ENCODE data around the gene LTBP1. TPM values are rescaled to one million over a fixed set of nuclear protein-coding genes. Genes with fewer than 3 reads are reported as not detected.

Gene LTBP1
- total and polyA plus RNA-seq, 2 experiments from 2014 or later = 15.7 to 49.8 TPM

DNA sequence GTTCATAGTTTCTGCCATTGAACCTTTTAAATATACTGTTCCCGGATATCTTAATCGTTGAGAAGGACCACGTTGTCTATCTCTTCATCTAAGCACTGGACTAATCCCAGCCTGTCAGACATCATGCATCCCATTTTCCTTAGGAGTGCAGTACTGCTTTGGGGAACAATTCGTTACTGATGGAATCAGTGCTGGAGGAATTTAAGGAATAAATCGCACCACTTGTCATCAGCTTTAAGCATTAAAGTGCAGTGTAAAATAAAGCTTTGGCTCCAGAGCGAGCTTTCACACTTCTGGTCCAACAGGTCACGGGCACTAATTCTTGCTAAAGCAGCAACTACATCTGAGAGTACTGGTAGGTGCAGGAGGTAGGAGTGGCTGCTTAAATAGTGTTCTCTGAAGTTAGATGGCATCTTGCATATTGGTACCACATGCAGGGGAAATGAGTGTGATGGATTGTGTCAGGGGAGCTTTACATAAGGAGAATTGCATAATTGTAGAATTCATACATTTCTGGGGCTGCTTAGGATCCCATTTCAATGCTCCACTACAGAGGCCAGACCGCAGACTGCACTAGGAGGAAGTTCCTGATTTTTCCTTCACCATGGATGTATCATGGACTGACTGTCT, 424.0 kb downstream of the LTBP1 start (continued):
- TF ChIP-seq, protein P1, sequence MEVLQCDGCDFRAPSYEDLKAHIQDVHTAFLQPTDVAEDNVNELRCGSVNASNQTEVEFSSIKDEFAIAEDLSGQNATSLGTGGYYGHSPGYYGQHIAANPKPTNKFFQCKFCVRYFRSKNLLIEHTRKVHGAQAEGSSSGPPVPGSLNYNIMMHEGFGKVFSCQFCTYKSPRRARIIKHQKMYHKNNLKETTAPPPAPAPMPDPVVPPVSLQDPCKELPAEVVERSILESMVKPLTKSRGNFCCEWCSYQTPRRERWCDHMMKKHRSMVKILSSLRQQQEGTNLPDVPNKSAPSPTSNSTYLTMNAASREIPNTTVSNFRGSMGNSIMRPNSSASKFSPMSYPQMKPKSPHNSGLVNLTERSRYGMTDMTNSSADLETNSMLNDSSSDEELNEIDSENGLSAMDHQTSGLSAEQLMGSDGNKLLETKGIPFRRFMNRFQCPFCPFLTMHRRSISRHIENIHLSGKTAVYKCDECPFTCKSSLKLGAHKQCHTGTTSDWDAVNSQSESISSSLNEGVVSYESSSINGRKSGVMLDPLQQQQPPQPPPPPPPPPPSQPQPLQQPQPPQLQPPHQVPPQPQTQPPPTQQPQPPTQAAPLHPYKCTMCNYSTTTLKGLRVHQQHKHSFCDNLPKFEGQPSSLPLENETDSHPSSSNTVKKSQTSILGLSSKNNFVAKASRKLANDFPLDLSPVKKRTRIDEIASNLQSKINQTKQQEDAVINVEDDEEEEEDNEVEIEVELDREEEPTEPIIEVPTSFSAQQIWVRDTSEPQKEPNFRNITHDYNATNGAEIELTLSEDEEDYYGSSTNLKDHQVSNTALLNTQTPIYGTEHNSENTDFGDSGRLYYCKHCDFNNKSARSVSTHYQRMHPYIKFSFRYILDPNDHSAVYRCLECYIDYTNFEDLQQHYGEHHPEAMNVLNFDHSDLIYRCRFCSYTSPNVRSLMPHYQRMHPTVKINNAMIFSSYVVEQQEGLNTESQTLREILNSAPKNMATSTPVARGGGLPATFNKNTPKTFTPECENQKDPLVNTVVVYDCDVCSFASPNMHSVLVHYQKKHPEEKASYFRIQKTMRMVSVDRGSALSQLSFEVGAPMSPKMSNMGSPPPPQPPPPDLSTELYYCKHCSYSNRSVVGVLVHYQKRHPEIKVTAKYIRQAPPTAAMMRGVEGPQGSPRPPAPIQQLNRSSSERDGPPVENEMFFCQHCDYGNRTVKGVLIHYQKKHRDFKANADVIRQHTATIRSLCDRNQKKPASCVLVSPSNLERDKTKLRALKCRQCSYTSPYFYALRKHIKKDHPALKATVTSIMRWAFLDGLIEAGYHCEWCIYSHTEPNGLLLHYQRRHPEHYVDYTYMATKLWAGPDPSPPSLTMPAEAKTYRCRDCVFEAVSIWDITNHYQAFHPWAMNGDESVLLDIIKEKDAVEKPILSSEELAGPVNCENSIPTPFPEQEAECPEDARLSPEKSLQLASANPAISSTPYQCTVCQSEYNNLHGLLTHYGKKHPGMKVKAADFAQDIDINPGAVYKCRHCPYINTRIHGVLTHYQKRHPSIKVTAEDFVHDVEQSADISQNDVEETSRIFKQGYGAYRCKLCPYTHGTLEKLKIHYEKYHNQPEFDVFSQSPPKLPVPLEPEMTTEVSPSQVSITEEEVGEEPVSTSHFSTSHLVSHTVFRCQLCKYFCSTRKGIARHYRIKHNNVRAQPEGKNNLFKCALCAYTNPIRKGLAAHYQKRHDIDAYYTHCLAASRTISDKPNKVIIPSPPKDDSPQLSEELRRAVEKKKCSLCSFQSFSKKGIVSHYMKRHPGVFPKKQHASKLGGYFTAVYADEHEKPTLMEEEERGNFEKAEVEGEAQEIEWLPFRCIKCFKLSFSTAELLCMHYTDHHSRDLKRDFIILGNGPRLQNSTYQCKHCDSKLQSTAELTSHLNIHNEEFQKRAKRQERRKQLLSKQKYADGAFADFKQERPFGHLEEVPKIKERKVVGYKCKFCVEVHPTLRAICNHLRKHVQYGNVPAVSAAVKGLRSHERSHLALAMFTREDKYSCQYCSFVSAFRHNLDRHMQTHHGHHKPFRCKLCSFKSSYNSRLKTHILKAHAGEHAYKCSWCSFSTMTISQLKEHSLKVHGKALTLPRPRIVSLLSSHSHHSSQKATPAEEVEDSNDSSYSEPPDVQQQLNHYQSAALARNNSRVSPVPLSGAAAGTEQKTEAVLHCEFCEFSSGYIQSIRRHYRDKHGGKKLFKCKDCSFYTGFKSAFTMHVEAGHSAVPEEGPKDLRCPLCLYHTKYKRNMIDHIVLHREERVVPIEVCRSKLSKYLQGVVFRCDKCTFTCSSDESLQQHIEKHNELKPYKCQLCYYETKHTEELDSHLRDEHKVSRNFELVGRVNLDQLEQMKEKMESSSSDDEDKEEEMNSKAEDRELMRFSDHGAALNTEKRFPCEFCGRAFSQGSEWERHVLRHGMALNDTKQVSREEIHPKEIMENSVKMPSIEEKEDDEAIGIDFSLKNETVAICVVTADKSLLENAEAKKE (CRISPR knock-in tag; IDR thresholded peaks at IDR 0.05) = no peak
- TF ChIP-seq, protein P2, sequence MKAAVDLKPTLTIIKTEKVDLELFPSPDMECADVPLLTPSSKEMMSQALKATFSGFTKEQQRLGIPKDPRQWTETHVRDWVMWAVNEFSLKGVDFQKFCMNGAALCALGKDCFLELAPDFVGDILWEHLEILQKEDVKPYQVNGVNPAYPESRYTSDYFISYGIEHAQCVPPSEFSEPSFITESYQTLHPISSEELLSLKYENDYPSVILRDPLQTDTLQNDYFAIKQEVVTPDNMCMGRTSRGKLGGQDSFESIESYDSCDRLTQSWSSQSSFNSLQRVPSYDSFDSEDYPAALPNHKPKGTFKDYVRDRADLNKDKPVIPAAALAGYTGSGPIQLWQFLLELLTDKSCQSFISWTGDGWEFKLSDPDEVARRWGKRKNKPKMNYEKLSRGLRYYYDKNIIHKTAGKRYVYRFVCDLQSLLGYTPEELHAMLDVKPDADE (IDR thresholded peaks at IDR 0.05) = no peak
- TF ChIP-seq EZH2phosphoT487 (IDR thresholded peaks at IDR 0.05; ENCODE audit: unreplicated experiment) (no peak), CREB1 (CRISPR knock-in tag; IDR thresholded peaks at IDR 0.05; ENCODE audit: low read depth) (no peak), EZH2 (IDR thresholded peaks at IDR 0.05; ENCODE audit: low read depth, unreplicated experiment) (no peak), POLR2AphosphoS5 (IDR thresholded peaks at IDR 0.05; ENCODE audit: low read depth) (no peak), STAT1 (IDR thresholded peaks at IDR 0.05; ENCODE audit: unreplicated experiment) (no peak), JUNB (IDR thresholded peaks at IDR 0.05; ENCODE audit: unreplicated experiment) (no peak)

All from GM23338 (cell line).